Osteocyte (in vitro differentiated cells): ENCODE data around the gene ENDOU. TPM values are rescaled to one million over a fixed set of nuclear protein-coding genes. Genes with fewer than 3 reads are reported as not detected.

Experiments
- DNase-seq: peaks from one replicate; pipeline ENCODE4 v3.0.0; 2021; ENCODE audit warnings: mixed read lengths; ENCODE audit not compliant: unreplicated experiment; ENCODE audit errors: extremely low spot score
- H3K27ac Mint-ChIP-seq: one replicate; pipeline ENCODE4 v1.8.0; 2021; ENCODE audit warnings: mild to moderate bottlenecking, mixed read lengths; ENCODE audit not compliant: unreplicated experiment
- H3K27me3 Mint-ChIP-seq: one replicate; pipeline ENCODE4 v1.8.0; 2021; ENCODE audit warnings: mixed read lengths; ENCODE audit not compliant: unreplicated experiment
- H3K36me3 Mint-ChIP-seq: one replicate; pipeline ENCODE4 v1.8.0; 2021; ENCODE audit warnings: mixed read lengths; ENCODE audit not compliant: unreplicated experiment
- H3K4me1 Mint-ChIP-seq: one replicate; pipeline ENCODE4 v1.8.0; 2021; ENCODE audit warnings: mixed read lengths; ENCODE audit not compliant: unreplicated experiment
- H3K4me3 Mint-ChIP-seq: one replicate; pipeline ENCODE4 v1.8.0; 2021; ENCODE audit warnings: mild to moderate bottlenecking, moderate library complexity, mixed read lengths; ENCODE audit not compliant: unreplicated experiment
- H3K9me3 Mint-ChIP-seq: one replicate; pipeline ENCODE4 v1.8.0; 2021; ENCODE audit warnings: mixed read lengths; ENCODE audit not compliant: unreplicated experiment
- total RNA-seq: library from RNA; stranded (reverse); gene quantifications from 2 replicates; pipeline ENCODE4 v1.2.1, GENCODE V29; 2021
- TF ChIP-seq, protein P1 (sequence below): fragments of 200-600 bp; sonication (generic); IDR thresholded peaks from 2 replicates; pipeline ENCODE4 v1.5.0; 2021; ENCODE audit warnings: antibody characterized with exemption, mild to moderate bottlenecking, moderate library complexity

Gene ENDOU
- total RNA-seq, 1 donor from 2014 or later = not detected

GRCh38 chr12:47768323-47768811, 43.1 kb upstream of the ENDOU start:
- H3K4me1 Mint-ChIP-seq = peaks cover 19% of the 10 kb centered on the region
- H3K36me3 Mint-ChIP-seq = no peaks in the 10 kb centered on the region
- H3K9me3 Mint-ChIP-seq = no peaks in the 10 kb centered on the region
- TF ChIP-seq, protein P1, sequence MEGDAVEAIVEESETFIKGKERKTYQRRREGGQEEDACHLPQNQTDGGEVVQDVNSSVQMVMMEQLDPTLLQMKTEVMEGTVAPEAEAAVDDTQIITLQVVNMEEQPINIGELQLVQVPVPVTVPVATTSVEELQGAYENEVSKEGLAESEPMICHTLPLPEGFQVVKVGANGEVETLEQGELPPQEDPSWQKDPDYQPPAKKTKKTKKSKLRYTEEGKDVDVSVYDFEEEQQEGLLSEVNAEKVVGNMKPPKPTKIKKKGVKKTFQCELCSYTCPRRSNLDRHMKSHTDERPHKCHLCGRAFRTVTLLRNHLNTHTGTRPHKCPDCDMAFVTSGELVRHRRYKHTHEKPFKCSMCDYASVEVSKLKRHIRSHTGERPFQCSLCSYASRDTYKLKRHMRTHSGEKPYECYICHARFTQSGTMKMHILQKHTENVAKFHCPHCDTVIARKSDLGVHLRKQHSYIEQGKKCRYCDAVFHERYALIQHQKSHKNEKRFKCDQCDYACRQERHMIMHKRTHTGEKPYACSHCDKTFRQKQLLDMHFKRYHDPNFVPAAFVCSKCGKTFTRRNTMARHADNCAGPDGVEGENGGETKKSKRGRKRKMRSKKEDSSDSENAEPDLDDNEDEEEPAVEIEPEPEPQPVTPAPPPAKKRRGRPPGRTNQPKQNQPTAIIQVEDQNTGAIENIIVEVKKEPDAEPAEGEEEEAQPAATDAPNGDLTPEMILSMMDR = no peak
- no peak for DNase-seq
- no peak overlapping the region for H3K4me3 Mint-ChIP-seq
- no peaks in the 10 kb centered on the region for H3K27me3 Mint-ChIP-seq
- H3K27ac Mint-ChIP-seq = no peak overlapping the region

DNA sequence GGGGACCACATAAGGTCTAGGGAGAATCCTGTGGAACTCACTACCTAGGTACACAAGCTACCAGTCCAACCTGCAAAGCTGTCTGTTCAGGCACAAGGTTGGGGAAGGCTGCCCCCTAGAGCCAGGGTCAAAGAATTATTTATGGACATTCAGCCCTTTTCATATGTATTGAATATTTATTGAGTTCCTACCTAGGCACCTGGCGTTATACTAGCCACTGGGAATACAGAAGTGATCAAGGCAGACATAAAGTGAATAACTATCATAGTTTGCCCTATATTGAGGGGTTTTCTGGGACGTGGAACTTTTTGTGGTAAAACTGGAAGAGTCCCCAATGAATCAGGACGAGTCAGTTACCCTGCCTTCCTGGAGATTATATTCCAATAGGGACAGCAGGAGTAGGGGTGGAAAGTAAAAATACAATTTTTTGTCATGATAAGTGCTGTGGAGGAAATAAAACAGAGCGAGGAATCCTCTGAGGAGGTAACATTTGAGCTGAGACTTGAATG, 42.0 kb upstream of the ENDOU start:
- H3K27me3 Mint-ChIP-seq = no peaks in the 10 kb centered on the region
- no peaks in the 10 kb centered on the region for H3K36me3 Mint-ChIP-seq
- H3K9me3 Mint-ChIP-seq = no peaks in the 10 kb centered on the region
- H3K4me1 Mint-ChIP-seq = peaks cover 20% of the 10 kb centered on the region
- TF ChIP-seq, protein P1 = peak; percentile 64
- no peak overlapping the region for H3K4me3 Mint-ChIP-seq
- no peak overlapping the region for H3K27ac Mint-ChIP-seq
- DNase-seq = no peak

- peaks cover 20% of the 10 kb centered on the region for H3K4me1 Mint-ChIP-seq
- no peaks in the 10 kb centered on the region for H3K27me3 Mint-ChIP-seq
- TF ChIP-seq, protein P1 = no peak
- no peak overlapping the region for H3K4me3 Mint-ChIP-seq
- no peaks in the 10 kb centered on the region for H3K36me3 Mint-ChIP-seq
- no peak overlapping the region for H3K27ac Mint-ChIP-seq
- no peaks in the 10 kb centered on the region for H3K9me3 Mint-ChIP-seq
- DNase-seq = no peak
These were observed 41.4 kb upstream of the ENDOU start for GRCh38 chr12:47766502-47767215.

- Mint-ChIP-seq H3K4me3 (no peak overlapping the region), H3K27me3 (no peaks in the 10 kb centered on the region), H3K9me3 (no peaks in the 10 kb centered on the region), H3K4me1 (peaks cover 20% of the 10 kb centered on the region), H3K27ac (no peak overlapping the region), H3K36me3 (no peaks in the 10 kb centered on the region)
- TF ChIP-seq, protein P1 = no peak
- no peak for DNase-seq
These were observed 38.4 kb upstream of the ENDOU start for GRCh38 chr12:47763481-47764346.
